GM19025 (cell line): Measurements from ENCODE around the gene SLC37A2.
"Not testable (repeated sequence)": the region's sequence is repeated elsewhere in the genome, so short reads cannot be mapped to it uniquely, and the experiment has no call there.

Source experiments
- ATAC-seq: cut with Tn5 transposase; IDR thresholded peaks from one replicate; pipeline ENCODE4 v1.9.1; 2021; ENCODE audit warnings: mild to moderate bottlenecking, low read depth, moderate library complexity; ENCODE audit not compliant: unreplicated experiment

Gene SLC37A2

DNA sequence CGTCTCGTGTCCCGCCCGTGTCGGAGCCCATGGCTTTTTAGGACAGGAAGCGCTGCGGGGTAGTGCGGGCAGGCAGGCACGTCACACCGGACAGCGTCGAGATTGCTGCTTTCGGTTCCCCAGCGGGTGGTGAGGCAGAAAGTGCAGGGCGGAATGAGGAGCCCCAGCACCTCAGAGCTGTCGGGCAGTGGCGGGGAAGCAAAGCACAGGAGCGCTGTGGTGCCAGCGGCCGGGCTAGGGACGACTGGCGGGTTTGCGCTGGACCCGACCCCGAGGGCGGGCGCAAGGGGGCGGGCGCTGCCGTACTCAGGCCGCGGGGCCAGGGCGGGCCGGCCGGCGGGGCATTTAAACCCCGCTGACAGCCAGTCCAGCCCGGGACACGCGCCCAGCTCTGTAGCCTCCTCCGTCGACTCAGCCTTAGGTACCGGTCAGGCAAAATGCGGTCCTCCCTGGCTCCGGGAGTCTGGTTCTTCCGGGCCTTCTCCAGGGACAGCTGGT lies at the start of gene SLC37A2:
SLC37A2 (plus strand) TSS at position 375 of the 498 bp plus-strand sequence; CDS start at position 438, 63 bp downstream.
- peak; percentile 81 for ATAC-seq

DNA sequence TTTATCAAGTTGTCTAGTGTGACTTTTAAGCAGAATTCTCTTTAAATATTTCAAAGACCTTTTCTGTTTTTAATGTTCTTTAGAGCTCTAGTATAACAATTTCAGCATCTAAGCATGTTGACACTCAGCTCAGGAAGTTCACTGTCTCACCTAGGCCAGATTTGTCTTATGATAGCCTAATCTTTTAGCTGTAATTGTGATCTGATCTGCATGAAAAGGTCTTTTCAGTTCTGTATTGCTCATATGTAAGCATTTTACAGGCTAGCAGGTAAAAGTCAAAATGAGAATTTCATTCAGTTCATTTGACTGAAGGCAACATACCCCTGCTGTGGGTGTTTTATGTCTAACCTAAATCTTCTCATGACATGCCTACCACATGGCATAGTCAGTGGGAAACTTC lies 46.7 kb upstream of the SLC37A2 start:
- ATAC-seq = no peak

DNA sequence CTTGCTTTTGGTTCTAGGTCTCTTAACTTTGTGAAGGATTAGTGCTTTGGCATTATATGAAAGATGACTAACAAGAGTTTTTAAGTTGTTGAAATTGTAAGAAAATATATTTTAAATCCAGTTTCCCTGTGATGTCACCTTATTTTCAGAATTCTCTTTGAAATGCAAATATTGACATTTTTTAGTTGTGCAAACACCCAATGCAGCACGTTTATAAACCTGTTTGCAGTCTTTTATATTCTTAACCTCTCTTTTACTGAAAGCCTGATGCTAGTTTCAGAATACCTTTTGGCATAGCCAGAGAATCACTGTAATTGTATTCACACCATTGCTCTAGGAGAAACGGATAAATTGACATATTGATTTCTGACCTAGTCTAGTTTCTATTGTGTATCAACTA lies 42.8 kb upstream of the SLC37A2 start:
- ATAC-seq = no peak

DNA sequence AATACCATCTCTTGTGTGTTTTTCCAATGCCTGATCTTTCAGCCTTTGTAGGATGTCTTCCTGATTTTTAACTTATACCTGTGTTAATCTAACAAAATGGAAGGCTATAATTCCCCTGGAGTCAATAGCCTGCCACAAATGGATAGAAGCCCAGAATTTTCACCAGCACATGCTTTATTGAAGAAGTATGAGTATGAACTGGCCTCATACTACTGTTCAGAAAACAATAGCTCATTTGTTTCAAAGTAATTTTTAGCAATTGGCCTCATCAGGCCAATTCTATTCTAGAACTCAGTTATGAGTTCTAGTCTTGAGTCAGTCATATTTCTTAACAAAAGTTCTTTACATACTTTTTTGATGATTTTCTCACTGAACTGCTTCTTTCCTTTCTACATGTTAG lies 40.6 kb upstream of the SLC37A2 start:
- no peak for ATAC-seq

DNA sequence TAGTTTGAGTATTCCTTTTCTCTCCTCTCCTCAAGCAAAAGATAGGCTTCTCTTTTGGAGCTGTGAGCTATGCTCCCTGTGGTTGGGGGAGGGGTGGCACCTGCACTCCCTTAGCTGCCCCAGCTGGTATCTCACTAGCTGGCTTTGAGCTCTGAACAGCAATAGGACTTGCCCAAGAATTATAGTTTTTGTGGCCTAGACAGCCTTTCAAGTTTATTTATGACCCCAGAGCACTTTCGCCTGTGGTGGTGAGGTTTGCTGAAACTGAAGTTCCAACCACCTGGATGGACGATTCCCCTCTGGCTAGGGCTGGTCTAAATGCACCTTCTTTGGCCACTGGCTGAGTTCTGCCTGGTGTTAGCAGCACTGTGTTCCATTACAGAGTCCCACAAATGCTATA lies 37.1 kb upstream of the SLC37A2 start:
- no peak for ATAC-seq

DNA sequence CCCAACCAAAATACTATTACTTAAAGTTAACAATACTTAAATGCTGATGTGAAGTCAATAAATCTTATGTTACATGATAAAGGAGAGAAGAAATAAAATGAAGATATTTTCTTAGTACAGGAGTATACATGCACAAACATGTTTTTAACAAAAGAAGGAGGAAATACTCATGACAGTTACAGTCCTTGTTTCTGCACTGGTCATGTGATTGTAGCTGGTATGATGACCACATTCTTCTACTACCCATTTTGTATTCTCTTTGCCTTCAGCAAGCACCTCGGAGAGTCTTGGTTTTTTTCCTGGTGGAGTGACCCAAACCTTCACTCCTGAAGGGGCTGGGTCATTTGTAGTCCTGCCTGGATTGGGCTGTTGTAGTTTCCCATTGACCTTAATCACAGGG lies 33.7 kb upstream of the SLC37A2 start:
- ATAC-seq = not testable (repeated sequence)

DNA sequence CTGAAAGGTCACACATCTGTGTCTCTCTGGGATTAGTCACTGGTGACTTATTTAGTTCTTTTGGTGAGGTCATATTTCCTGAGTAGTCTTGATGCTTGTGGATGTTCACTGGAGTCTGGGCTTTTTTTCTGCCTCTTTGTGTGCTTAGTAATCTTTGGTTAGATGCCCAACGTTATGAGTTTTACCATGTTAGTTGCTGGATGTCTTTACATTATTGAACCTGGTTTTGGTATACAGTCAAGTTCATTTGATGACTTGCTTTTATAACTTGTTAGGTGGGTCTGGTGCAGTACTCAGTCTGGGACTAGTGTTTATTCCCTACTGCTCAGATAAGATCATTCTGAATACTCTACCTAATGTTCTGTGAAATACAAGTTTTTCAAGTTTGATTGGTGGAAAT lies 26.2 kb upstream of the SLC37A2 start:
- no peak for ATAC-seq

DNA sequence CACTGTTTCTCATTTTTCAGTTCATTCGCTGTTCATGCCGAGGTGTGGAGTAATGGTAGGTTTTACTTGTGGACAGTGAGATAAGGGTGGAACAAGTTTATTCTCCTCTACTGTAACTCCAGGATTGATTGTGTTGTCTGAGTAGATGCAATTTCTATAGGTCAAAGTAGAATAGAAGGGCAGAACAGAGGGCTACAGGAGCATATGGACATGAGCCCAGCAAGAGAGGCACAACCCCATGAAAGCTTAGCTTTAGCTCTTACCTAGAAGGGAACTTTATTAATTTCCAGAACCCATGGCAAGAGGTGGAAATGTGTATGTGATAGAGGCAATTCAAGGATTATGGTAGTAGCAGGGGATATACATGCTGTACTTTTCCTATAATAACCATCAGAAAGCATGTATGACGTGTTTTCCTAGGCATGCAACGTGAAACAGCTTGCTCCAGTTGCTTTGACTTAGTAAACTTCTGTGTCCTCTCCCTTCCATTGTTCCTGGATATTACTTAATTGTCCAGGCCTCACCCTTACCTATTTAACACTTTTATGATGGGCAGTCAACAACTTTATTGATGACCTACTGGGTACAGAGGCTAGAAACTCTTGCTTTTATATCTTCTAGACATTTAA lies 13.8 kb upstream of the SLC37A2 start:
- ATAC-seq = no peak

DNA sequence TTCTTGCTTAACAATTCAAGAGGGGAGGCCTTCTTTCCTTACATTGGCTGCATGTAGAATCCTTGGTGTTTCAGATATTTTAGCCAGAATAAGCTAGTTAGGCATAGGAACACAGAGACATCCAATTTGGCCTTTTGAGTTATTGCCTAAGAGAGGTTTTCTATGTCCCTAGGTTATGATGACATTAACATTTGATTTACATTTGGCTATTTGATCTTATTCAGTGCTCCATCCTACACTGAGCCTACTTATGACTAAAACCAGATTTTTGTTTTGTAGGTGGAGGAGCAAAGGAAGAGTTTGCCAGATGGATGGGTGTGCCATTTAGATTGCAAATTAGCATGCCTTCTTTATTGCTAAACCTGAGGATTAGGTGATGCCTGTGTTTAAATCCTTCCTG lies 11.1 kb upstream of the SLC37A2 start:
- no peak for ATAC-seq

DNA sequence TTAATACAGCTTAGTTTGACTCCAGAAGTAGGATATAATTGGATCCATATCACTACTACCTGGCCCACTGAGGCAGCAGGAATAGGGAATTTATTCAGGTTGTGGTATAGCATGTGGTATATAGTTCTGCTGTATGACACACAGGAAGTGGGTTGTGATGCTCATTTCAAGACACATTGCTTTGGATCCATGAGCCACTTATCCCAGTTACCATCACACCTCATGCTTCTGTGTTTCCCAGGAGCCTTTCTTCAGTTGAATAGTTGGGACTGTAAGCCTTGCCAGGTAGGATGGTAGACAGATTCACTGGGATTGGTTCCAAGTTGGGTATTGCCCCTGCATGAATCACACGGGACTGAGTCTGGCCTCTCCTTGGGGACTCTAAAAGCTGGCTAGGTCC lies 9.9 kb upstream of the SLC37A2 start:
- ATAC-seq = no peak

DNA sequence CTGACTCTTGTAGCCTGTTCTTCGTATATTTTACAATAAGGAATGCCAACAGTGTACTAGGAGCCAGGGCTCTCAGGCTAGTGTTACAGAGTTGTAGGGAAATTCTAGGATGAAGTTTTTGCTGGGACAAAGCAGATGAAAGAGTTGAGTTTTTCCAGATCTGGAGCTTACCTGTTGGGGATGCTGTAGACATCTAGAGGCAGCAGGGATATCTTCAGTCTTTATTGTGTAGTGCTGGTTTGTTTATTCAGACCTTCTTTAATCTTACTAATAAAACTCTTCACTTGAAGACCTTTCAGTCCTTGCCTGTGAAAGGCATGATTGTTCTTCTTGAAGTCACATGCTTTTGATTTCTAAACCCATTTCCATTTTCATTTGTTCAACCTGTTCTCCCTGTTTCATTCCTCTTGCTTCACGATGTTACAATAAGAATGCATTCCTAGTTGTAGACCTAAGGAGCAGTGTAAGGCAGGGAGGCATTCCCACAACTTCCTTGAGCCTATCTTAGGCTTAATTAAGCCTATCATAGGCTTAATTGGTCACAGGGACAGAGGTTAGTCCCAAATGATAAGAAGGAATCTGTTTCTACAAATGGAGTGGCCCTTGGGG lies 7.9 kb upstream of the SLC37A2 start:
- no peak for ATAC-seq

DNA sequence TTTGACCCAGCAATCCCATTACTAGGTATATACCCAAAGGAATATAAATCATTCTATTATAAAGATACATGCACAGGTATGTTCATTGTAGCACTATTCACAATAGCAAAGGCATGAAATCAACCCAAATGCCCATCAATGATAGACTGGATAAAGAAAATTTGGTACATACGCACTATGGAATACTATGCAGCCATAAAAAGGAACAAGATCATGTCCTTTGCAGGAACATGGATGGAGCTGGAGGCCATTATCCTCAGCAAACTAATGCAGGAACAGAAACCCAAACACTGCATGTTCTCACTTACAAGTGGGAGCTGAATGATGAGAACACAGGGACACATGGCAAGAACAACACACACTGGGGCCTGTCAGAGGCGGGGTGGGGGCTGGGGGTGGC lies 7.0 kb upstream of the SLC37A2 start:
- not testable (repeated sequence) for ATAC-seq

DNA sequence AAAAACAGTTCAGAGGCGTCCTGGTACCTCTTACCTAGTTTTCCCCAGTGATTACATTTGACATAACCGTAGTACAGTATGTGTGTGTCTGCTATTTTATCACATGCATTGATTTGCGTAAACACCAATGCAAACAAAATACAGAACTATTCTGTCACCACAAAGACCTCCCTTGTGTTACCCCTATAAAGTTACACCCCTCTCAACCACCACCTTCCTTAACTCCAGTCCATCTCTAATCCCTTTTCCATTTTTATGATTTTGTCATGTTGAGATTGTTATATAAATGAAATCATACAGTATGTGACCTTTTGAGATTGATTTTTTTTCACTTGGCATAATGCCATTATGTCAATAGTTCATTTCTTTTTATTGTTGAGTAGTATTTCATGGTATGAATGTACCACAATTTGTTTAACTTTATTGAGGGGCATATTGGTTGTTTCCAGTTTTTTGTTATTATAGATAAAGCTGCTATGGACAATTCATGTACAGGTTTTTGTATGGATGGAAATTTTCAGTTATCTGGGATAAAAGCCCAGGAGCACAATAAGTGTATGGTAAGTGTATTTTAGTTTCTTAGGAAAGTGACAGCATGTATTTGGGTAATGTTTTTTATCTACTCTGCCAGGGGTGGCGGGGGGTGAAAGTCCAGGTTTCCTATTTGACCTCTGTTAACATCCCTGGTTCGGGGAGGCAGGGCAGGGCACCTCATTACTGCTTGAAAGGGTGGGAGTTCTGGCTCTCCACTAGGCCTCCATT lies 6.0 kb upstream of the SLC37A2 start:
- ATAC-seq = no peak

DNA sequence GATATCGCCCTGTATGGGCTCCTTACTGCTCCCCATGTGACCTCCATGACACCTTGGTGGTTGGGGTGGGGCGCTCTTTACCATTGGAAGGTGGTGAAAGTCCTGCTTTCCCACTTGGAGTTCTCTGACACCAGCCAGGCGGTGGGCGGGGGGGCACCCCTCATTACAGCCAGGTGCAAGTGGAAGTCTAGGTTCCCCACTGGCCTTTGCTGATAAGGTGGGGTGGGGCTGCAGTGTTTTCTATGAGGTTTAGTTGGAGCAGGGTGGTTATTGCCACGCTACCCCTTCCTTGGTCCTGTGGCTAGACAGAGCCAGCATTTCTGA lies 5.5 kb upstream of the SLC37A2 start:
- ATAC-seq = no peak

DNA sequence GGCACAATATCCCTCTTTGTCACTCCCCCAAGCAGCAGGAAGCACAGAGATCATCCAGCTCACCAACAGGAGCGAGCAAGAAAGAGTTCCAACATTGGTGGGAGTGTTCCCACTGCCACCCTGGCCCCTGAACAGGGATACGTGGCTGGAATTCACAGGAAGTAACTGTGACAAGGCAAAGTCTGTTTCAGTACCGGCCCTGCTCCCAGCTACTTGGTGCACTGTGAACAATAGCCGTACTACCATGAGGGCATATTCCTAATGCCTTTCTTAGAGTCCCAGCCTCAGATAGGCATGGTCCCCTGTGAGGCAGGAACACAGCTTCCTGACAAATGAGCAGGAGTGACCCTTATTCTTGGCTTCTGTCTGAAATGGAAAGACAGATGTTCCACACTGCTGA lies 1.8 kb upstream of the SLC37A2 start:
- no peak for ATAC-seq

DNA sequence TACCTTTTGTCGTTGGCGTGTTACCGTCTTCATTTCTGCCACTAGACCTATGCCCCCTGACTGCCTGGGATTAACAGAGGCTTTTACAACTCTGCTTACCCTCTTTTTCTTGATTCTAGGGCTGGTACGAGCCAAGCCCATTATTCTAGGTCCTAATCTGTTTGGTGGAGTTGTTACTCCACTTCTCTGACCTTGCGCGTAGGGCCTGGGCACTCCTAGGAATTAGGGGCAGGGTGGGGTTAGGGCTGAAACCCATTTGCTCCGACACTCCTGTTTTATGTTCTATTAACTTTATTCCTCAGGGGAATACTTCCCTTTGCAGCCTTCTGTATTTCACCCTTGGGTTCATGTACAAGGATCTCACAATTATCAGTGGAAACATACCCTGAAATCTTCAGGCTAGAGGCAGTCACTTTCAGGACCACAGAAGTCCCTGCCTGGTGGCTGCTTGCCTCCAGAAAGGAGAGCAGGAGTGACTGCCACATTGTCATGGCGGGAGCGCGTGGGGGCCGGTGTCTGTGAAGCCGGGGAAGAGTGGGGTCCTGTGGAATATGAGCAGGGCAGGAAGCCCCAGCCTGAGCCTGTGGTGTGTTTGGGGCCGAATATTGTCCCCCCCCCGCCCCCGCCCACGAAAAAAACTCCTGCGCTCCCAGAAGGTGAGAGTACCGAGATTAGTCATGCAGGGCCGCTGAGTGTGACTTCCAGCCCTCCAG lies 731 bp upstream of the SLC37A2 start:
- ATAC-seq = peak; percentile 1

DNA sequence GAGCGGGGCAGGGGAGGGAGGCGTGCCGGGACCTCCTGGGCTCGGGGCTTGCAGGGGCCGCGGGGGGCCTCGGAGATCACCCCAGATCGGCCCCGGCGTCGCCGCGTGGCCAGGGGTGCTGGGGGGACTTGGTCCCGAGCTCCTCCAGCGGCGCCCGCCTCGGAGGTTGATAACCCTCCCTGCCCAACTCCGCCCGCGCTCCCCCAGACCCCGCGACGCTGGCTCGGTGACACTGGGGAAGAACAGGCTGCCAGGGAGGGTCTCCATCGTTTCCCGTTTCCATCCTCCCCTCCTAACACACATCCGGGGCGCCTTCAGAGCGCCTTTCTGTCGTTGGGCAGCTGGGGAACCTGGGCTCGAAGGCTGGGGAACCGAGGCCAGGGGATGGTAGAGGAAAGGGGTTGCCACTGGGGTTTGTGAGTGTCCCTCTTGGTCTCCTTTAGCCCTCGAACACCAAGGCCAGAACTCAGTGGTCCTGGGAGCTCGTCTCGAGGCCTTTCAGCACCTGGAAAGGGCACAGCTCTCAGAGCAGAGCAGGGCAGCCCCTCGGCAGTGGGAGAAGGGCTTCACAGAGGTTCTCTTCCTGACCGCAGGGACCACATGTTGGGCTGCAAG lies 431 bp downstream of the SLC37A2 start:
- peak; percentile 20 for ATAC-seq

DNA sequence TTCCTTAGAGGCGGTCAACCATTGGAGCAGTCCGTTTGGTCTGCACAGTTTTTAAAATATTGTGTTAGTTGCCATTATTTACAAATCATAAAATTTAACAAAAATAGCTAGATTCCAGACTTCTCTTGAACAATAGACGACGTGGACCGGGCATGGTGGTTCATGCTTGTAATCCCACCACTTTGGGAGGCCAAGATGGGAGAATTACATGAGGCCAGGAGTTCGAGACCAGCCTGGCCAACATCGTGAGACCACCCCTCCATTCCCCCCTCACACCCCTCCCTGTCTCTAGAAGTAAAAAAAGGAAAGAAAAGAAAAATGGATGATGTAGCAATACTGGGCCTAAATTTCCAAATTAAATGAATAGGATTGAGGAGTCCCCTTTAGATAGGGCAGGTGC lies 965 bp downstream of the SLC37A2 start:
- ATAC-seq = no peak

DNA sequence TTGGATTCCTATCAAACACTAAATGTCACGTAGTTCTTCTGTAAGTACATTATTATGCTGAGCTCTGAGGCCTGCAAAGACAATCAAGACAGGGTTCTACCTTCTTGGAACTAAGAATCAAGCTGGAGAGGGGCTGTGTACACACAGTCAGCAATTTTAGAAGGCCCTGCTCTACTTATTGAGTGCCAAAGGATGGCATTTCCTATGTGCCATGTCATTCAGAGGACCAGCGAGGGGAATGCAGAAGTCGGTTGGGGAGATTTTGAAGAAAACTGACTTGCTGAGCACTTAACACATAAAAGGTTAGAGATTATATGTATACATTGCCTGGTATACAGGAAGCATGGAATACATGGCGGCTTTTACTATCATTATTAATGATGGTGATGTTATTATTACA lies 5.3 kb downstream of the SLC37A2 start:
- no peak for ATAC-seq

DNA sequence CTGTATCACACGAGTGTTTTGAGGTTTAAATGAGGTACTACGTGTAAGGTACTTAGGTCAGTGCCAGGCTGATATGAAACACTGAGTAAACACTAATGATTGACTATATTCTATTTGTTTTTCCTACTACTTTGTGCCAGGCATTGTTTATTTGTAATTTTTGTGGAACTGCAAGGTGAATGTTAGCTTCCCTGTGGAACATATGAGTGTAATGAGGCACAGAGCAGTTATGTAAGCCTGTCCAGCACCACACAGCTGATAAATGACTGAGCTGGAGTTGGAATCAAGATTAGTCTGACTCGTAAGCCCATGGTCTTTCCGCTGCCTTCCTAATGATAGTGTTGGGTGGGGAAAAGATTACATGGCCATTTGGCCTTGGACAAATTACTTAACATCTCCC lies 5.9 kb downstream of the SLC37A2 start:
- no peak for ATAC-seq

DNA sequence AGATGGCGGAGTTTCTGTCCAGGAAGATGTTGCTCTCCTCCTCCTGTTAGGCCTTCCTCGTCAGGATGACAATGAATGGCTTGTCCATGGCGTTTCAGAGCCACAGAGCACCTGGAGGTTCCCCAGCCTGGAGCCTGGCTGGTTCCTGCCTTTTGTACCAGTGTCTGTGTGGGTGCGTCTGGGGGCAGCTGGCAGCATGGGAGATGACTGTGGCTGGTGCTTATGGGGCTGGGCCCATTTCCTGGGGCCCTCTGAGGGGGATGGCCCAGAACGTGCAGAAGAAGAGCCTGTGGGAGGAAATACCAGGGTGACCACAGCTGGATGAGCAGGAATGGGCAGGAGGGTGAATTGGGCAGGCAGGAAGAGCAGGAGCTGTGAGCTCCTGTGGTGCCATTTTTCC lies 6.7 kb downstream of the SLC37A2 start:
- ATAC-seq = no peak
